NCI-H1417 (cell line): ENCODE results near the gene CFAP141.
"Not testable (repeated sequence)": the region's sequence is repeated elsewhere in the genome, so short reads cannot be mapped to it uniquely, and the experiment has no call there.

Experiments
- DNase-seq, 3 experiments: peaks; one replicate each; lab custom pipeline; 2025; lab: John Stamatoyannopoulos, UW

Gene CFAP141

GRCh38 chr1:154208677-154209388, 2.7 kb upstream of the CFAP141 start:
- DNase-seq = no peak

- DNase-seq = no peak
Measured at GRCh38 chr1:154207262-154207661, 1.1 kb upstream of the CFAP141 start.

DNA sequence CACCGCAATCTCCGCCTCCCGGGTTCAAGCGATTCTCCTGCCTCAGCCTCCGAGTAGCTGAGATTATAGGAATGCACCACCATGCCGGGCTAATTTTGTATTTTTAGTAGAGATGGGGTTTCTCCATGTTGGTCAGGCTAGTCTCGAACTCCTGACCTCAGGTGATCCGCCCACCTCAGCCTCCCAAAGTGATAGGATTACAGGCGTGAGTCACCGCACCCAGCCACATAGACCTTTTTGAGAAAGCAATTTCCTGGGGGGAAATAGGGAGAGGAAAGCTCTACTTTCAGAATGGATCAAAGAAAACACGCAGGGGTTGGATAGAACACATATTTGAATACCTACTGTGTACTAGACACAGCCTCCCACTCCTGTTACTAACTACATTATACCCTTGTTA, 355 bp downstream of the CFAP141 start:
- not testable (repeated sequence) for DNase-seq

DNA sequence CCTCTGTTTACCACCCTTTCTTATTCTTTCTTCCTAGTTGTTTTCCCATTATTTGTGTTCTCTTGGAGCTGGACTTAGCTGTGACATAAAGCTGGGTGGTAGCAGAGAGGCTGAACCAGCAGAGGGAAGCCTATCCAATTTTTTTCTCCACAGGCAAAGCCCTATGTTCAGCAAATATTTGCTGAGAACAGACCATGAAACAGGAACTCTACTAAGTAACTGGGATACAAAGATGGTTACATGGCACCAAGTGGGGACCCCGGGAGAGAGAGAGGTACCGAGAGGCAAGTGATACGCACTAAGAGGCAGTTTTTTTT, 6.6 kb downstream of the CFAP141 start:
- DNase-seq = no peak

DNA sequence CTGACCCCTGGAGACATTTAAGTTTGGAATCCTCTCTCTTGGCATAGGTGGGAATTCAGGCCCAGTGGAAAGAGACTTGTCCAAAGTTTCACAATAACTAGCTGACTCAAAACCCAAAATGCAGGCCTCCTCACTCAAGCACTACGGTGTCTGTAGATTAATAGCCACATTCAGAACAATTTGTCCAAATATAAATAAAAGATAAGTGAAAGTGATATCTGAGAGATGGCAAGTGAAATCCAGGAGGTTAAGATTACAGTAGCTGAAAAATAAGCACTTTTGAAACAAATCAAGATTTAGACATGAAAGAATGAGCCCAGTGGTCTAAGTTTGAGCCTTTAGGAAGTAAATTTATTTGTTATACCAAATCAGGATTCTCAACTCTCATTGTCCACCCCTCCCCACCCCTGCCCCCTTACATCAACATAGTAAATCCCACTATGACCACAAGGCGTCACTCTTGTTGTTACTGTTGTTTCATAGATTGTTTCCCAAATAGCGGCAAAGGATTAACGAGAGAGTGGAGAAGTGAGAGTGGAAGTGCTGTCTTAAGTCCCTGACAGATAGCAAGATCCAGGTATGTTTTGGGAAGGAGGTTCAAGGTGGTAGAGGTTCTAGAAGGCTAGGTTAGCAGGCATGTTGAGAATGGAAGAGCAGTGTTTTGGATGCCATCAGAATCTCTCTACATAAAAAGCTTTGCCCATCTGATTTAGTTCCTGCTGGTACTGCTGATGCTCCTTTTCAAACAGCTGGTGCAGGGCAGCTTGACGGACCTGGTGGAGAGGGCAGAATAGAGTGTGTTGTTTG, 7.2 kb downstream of the CFAP141 start:
- peak; percentile 33 to 67 (median 62) for DNase-seq

DNA sequence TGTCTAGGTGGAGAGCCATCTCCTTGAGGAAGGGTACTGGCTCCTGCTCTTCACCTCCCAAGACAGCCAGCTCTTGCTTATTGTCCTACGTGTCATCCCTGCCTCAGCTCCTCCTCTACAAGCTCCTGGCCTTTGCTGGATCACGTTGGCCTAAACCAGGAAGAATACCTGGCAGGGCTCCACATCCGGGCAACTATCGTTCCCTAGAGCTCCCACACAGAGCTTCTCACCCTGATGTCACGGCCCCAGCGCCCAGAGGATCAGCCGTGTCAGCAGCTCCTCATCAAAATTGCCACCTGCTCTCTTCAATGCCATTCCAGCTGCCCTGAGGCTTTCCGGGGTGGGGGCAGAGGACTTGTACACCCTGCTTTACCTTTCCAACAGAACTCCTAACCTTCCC, 12.3 kb downstream of the CFAP141 start:
- DNase-seq = peak in 2 of 3 experiments; percentile 16 to 20

GRCh38 chr1:154192476-154192875, 13.7 kb downstream of the CFAP141 start:
- no peak for DNase-seq

DNA sequence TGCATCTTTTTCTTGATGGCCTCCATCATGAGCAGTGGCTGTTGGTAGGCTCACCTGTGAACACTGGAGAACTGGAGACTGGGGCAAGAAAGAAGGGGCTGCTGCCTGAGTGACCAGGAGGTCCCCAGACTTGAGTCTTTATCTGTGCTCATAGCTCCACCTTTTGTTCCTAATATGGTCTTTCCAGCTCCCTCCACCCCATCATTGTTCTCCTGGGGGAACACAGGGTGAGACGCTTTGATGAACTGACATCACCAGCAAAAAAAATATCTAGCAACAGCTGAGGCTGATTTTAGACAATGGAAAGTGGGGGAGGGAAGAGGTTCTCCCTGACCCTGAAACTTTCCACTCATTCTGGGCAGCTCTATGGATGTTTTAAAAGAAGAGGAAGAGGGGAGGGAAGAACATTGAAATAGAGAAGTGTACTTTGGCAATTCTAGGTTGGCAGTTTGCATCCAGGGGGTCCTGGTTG, 14.1 kb downstream of the CFAP141 start, which contains the start of gene TPM3:
Gene TPM3 (minus strand): TSS at position 111 of the 472 bp plus-strand sequence. CDS start 82 bp downstream, at position 29.
- DNase-seq = peak in 1 of 3 experiments; percentile 9

- DNase-seq = no peak
Measured at GRCh38 chr1:154190550-154190949, 15.6 kb downstream of the CFAP141 start.

GRCh38 chr1:154186852-154187501, 19.2 kb downstream of the CFAP141 start:
- peak in 1 of 3 experiments; percentile 61 for DNase-seq

GRCh38 chr1:154186177-154186576, 20.0 kb downstream of the CFAP141 start:
- DNase-seq = peak; percentile 45 to 81 (median 66)

DNA sequence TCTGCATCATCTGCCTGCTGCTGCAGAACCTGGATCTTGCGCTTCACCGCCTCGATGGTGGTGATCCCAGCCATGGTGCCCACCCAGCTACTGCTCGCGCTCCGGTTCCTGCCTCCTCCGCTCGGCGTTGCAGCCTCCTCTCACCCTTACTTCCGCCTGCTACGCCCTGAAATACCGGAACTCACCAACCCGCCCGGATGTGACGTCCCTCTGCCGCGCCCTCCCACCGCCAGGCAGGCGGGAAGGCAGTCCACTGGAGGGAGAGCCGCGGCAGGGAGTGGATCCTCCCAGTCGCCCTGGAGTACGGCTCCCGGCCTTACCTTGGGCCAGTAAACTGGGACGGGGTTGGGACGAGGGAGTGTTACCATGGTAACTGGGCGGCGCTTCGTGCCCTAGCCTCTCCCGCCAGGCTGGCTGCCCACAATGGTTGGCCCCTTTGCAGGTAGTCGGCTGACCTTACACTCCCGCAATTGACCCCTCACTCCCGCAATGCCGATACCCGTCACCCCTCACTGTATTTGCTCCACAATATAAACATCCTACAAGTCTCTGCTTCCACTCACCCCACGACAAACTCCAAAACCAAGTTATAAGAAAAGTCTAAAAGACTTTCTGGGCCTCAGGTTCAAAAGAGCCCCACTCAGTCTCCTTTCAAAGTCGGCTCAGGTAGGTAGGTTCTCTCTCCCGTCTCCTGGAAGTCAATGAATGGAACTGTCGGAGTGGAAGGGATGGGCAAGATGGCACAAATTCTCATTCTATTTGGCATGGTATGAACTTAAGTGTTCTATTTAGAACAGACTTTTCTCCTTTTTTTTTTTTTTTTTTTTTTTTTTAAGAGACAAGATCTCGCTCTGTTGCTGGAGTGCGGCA, 22.9 kb downstream of the CFAP141 start:
- DNase-seq = peak; percentile 97 to 100 (median 99)

DNA sequence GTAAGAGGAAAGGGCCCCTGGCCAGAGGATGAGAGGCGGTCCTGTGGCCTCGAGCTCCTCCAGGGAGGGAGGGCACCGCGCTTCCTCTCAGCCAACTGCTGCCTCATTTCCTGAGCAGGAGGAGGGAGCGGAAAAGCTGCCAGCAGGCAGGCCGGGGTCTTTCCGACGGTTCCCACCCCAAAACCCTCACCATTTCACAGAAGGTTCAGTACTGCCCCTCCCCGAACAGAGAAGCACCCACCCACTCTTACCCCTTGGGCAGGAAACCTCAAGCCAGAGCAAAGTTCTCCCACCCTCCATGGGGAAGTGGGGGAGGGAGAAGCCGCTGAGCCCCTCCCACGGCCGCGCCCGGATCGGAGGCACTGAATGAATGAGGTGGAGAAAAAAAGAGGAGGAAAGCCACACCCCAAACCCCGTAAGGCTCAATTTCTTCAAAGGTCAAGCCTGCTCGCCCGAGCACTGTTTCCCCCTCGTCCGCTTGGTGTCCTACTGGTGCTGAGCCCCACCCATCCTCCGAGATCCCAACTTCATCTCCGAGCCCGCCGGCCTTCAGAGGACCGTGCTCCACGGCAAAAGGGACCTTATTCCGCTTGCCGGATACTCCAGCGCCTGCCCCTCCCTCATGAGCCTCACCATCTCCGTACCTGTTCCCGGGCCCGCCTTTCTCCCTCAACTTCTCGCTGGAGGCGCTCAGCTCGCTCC, 23.6 kb downstream of the CFAP141 start:
- DNase-seq = peak; percentile 50 to 70 (median 65)

DNA sequence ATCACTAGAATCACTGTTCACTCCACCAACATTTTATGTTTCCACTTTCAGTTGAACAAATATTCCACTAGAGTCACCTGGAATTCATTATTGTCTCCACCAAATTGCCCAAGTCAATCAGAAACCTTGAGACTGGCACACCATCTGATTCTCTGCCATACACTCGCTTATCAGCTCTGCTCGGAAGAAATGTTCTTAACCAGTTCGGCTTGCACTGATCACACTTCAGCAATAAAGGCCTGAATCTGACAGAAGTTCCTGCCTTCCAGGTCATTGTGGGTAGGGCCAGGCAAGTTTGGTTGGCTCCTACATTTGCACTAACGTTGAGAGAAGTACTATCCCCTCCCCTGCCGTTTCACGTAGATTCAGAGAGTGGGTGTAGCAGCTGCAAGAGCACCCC, 24.2 kb downstream of the CFAP141 start:
- DNase-seq = no peak

DNA sequence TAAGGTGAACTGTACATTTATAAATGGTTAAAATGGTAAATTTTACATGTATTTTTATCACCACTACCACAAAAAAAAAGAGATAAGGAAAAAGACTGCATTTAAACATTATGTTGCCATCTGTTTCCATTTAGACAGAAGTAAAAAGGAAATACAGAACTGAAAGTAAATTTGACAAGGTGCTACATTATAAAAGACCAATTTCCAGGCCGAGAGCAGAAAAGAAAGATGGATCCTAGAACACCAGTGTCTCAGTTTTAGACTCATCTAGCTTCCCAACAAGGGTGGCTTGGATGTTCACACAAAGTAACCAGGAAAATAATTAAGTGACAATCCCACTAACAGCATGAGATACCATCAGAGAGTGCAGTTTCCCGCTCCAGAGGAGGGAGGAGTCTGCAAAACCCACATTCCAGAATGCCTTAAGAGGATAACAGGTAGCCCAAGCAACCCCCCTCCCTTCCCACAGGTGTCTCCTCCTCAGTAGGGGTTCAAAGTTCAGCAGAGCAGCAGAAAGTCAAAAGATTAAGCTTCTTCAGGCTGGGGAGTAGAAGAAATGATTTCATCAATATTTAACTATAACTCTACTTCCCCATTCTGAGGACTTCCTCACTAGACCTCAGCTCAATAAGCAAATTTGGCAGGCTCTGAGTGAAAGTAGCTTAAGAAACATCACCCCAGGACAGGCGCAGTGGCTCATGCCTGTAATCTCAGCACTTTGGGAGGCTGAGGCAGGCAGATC, 26.0 kb downstream of the CFAP141 start:
- no peak for DNase-seq

GRCh38 chr1:154178911-154179811, 27.0 kb downstream of the CFAP141 start:
- DNase-seq = no peak

GRCh38 chr1:154178013-154178412, 28.1 kb downstream of the CFAP141 start:
- no peak for DNase-seq

GRCh38 chr1:154176337-154176736, 29.8 kb downstream of the CFAP141 start:
- DNase-seq = no peak

DNA sequence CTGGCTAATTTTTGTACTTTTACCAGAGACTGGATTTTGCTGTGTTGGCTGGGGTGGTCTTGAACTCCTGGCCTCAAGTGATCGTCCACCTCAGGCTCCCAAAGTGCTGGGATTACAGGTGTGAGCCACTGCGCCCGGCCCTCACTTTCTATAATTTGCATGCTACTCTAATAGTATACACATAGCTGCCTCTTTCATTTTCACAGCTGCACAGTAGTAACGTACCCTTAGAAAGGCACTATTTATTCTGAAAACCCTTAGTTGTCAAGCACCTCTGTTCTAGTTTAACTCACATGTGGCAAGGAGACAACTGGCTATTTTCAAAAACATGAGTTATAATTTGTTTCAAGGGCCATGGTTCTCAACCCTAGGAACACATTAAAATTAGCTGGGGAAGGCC, 31.5 kb downstream of the CFAP141 start:
- DNase-seq = no peak
